GM19397 (cell line): ENCODE results near the gene CSNK1G2.

ENCODE experiments used
- ATAC-seq: cut with Tn5 transposase; IDR thresholded peaks from one replicate; pipeline ENCODE4 v1.9.1; 2021; ENCODE audit warnings: mild to moderate bottlenecking, moderate library complexity; ENCODE audit not compliant: unreplicated experiment

CSNK1G2 gene

GRCh38 chr19:1962674-1963073, 21.7 kb downstream of the CSNK1G2 start:
- ATAC-seq: no peak

- no peak for ATAC-seq
Observed at GRCh38 chr19:1967087-1967608, 26.2 kb downstream of the CSNK1G2 start.

- ATAC-seq: no peak
Observed at GRCh38 chr19:1968279-1969175, 27.6 kb downstream of the CSNK1G2 start.

GRCh38 chr19:1969176-1970002, 28.4 kb downstream of the CSNK1G2 start:
- ATAC-seq: no peak

- ATAC-seq: no peak
Observed at GRCh38 chr19:1970003-1970805, 29.2 kb downstream of the CSNK1G2 start.

- ATAC-seq: no peak
Observed at GRCh38 chr19:1970806-1971502, 30.0 kb downstream of the CSNK1G2 start.

- no peak for ATAC-seq
Observed at GRCh38 chr19:1974381-1975161, 33.6 kb downstream of the CSNK1G2 start.

GRCh38 chr19:1975162-1975480, 34.1 kb downstream of the CSNK1G2 start:
- no peak for ATAC-seq

GRCh38 chr19:1977120-1977519, 36.1 kb downstream of the CSNK1G2 start:
- no peak for ATAC-seq

GRCh38 chr19:1978346-1978894, 37.4 kb downstream of the CSNK1G2 start:
- no peak for ATAC-seq

- no peak for ATAC-seq
Observed at GRCh38 chr19:1979017-1979416, 38.0 kb downstream of the CSNK1G2 start.

- ATAC-seq: no peak
Observed at GRCh38 chr19:1979642-1980041, 38.7 kb downstream of the CSNK1G2 start.

- ATAC-seq: no peak
Observed at GRCh38 chr19:1980091-1980808, 39.3 kb downstream of the CSNK1G2 start.

- no peak for ATAC-seq
Observed at GRCh38 chr19:1980809-1981181, 39.8 kb downstream of the CSNK1G2 start.

GRCh38 chr19:1981253-1981652, 40.3 kb downstream of the CSNK1G2 start:
- ATAC-seq: no peak

GRCh38 chr19:1984357-1984756, 43.4 kb downstream of the CSNK1G2 start:
- no peak for ATAC-seq

GRCh38 chr19:1985588-1986356, 44.8 kb downstream of the CSNK1G2 start:
- ATAC-seq: no peak
